Thoracic aorta (tissue), 2 donors: ENCODE results near the gene RBM25. TPM values are rescaled to one million over a fixed set of nuclear protein-coding genes. Genes with fewer than 3 reads are reported as not detected.

Source experiments
- ATAC-seq: fragments of 150-250 bp; one replicate; pipeline ENCODE4 v1.8.0; 2017; ENCODE audit warnings: low read depth; ENCODE audit not compliant: insufficient number of reproducible peaks, low FRiP score
- DNase-seq: peaks from one replicate; pipeline ENCODE4 v3.0.0-alpha.2; 2020; ENCODE audit warnings: low spot score
- H3K27ac ChIP-seq, 2 donors: fragments of 200-600 bp; sonication (generic); 1 replicate in 1 of 2; 2 replicates in 1 of 2; pipeline ENCODE4 v1.5.1; 2016; ENCODE audit warnings: mild to moderate bottlenecking in 2 of 2, moderate library complexity in 2 of 2
- H3K27me3 ChIP-seq: fragments of 200-600 bp; sonication (generic); replicated peaks from 2 replicates; pipeline ENCODE4 v1.6.0; 2016; ENCODE audit warnings: mild to moderate bottlenecking; ENCODE audit not compliant: insufficient read depth
- H3K36me3 ChIP-seq: fragments of 200-600 bp; sonication (generic); one replicate; pipeline ENCODE4 v1.5.1; 2016
- H3K4me1 ChIP-seq, 2 donors: fragments of 200-600 bp; sonication (generic); 1 replicate in 1 of 2; 2 replicates in 1 of 2; pipeline versions ENCODE4 v1.5.1 to v1.6.0; 2016; ENCODE audit warnings: low read depth in 2 of 2, mild to moderate bottlenecking in 1 of 2; ENCODE audit not compliant: control insufficient read depth in 1 of 2
- H3K4me3 ChIP-seq: fragments of 200-600 bp; sonication (generic); 2 replicates; pipeline ENCODE4 v1.5.1; 2016; ENCODE audit warnings: mild to moderate bottlenecking
- H3K9me3 ChIP-seq: fragments of 200-600 bp; sonication (generic); 2 replicates; pipeline ENCODE4 v1.5.1; 2016
- CTCF ChIP-seq: fragments of 200-600 bp; sonication (generic); IDR thresholded peaks from one replicate; pipeline ENCODE4 v1.5.1; 2019; ENCODE audit warnings: antibody characterized with exemption
- total RNA-seq, 2 donors: library from RNA; depleted of rRNA; stranded (reverse); fragments of >200 nt; gene quantifications; one replicate each; pipeline versions ENCODE4 v1.1.0 to v1.2.3, GENCODE V29; 2016

The RBM25 gene
- total RNA-seq, 2 donors from 2014 or later, result 49.3 to 126 TPM

GRCh38 chr14:73069585-73069984 is 11.3 kb downstream of the RBM25 start:
- Histone ChIP-seq H3K4me1 (peaks cover 18 to 25% of the 10 kb centered on the region in 2 donors), H3K4me3 (no peak overlapping the region), H3K36me3 (peaks cover 5% of the 10 kb centered on the region), H3K9me3 (no peaks in the 10 kb centered on the region), H3K27ac (no peak overlapping the region), H3K27me3 (no peaks in the 10 kb centered on the region)
- ATAC-seq, result no peak
- no peak for DNase-seq
- TF ChIP-seq CTCF, result no peak

GRCh38 chr14:73091044-73091443 is 32.7 kb downstream of the RBM25 start:
- H3K36me3 ChIP-seq, result peaks cover 44% of the 10 kb centered on the region
- DNase-seq (no peak), ATAC-seq (no peak)
- H3K9me3 ChIP-seq, result no peaks in the 10 kb centered on the region
- no peaks in the 10 kb centered on the region for H3K27me3 ChIP-seq
- no peak overlapping the region for H3K4me3 ChIP-seq
- no peaks in the 10 kb centered on the region for H3K4me1 ChIP-seq
- no peak for TF ChIP-seq CTCF
- no peak overlapping the region for H3K27ac ChIP-seq

- ATAC-seq, result no peak
- no peak for TF ChIP-seq CTCF
- peaks cover 45% of the 10 kb centered on the region for H3K36me3 ChIP-seq
Measured at GRCh38 chr14:73097421-73097820, 39.1 kb downstream of the RBM25 start.

GRCh38 chr14:73100334-73100733 is 42.0 kb downstream of the RBM25 start:
- no peaks in the 10 kb centered on the region for H3K27me3 ChIP-seq
- DNase-seq (no peak), ATAC-seq (no peak)
- no peak overlapping the region for H3K4me3 ChIP-seq
- TF ChIP-seq CTCF, result no peak
- no peaks in the 10 kb centered on the region for H3K9me3 ChIP-seq
- H3K4me1 ChIP-seq, result no peaks in the 10 kb centered on the region
- H3K36me3 ChIP-seq, result peaks cover 60% of the 10 kb centered on the region
- H3K27ac ChIP-seq, result no peak overlapping the region

More at GRCh38 chr14:73097421-73097820, 39.1 kb downstream of the RBM25 start:
- Histone ChIP-seq H3K4me1 (no peaks in the 10 kb centered on the region), H3K9me3 (no peaks in the 10 kb centered on the region), H3K27ac (no peak overlapping the region), H3K4me3 (no peak overlapping the region), H3K27me3 (no peaks in the 10 kb centered on the region)
- no peak for DNase-seq

- Histone ChIP-seq H3K9me3 (no peaks in the 10 kb centered on the region), H3K4me1 (no peaks in the 10 kb centered on the region), H3K36me3 (peaks cover 59% of the 10 kb centered on the region), H3K27ac (no peak overlapping the region), H3K27me3 (no peaks in the 10 kb centered on the region), H3K4me3 (no peak overlapping the region)
- ATAC-seq (no peak), DNase-seq (no peak)
- no peak for TF ChIP-seq CTCF
Measured at GRCh38 chr14:73102806-73103497, 44.6 kb downstream of the RBM25 start.
